Body of pancreas (tissue), 4 donors: ENCODE results near the gene CRYBG2.

Experiments
- POLR2A ChIP-seq, 3 donors: fragments of 450-650 bp; IDR thresholded peaks; one replicate each; pipeline ENCODE4 v1.6.1; 2016; ENCODE audit warnings: antibody characterized with exemption in 3 of 3, mild to moderate bottlenecking in 2 of 3
- TF ChIP-seq, protein P1 (sequence below), 7 experiments: fragments of 450-650 bp in 4 of 7; fragments of 200-600 bp in 3 of 7; sonication (generic) in 3 of 7; IDR thresholded peaks; one replicate each; pipeline ENCODE4 v1.5.1; 2016 to 2019; ENCODE audit warnings: antibody characterized with exemption in 7 of 7

DNA sequence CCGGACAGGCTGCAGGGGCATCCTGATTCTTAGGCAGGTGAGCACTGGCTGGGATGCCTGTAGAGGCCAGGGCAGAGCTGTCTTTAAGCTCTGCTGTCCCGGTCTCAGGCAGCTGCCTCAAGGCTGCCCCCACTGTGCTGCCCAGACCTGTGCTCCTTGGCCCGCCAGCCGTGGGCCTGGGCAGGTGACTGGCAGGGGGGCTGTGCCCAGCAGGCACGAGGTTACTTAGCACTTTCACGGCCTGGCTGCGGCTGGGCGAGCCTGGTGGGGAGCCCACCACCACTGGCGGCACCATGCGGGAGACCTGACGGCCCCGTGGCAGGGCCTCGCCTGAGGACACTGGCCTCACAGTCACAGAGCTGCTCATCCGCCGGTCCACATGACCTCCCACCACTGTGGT is 8.2 kb downstream of the CRYBG2 start:
- TF ChIP-seq, protein P1, sequence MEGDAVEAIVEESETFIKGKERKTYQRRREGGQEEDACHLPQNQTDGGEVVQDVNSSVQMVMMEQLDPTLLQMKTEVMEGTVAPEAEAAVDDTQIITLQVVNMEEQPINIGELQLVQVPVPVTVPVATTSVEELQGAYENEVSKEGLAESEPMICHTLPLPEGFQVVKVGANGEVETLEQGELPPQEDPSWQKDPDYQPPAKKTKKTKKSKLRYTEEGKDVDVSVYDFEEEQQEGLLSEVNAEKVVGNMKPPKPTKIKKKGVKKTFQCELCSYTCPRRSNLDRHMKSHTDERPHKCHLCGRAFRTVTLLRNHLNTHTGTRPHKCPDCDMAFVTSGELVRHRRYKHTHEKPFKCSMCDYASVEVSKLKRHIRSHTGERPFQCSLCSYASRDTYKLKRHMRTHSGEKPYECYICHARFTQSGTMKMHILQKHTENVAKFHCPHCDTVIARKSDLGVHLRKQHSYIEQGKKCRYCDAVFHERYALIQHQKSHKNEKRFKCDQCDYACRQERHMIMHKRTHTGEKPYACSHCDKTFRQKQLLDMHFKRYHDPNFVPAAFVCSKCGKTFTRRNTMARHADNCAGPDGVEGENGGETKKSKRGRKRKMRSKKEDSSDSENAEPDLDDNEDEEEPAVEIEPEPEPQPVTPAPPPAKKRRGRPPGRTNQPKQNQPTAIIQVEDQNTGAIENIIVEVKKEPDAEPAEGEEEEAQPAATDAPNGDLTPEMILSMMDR (IDR thresholded peaks at IDR 0.05) = no peak
- TF ChIP-seq POLR2A (IDR thresholded peaks at IDR 0.05) = no peak
